22Rv1 (cell line): Measurements from ENCODE around the gene ZNF438.

Source experiments
- ZFX ChIP-seq: fragments of 450-650 bp; IDR thresholded peaks from 2 replicates; pipeline ENCODE4 v1.6.1; 2017; ENCODE audit warnings: antibody characterized with exemption, borderline replicate concordance
- TF ChIP-seq, protein P1 (sequence below): fragments of 450-650 bp; IDR thresholded peaks from 2 replicates; pipeline ENCODE4 v1.5.1; 2017; ENCODE audit warnings: mild to moderate bottlenecking

DNA sequence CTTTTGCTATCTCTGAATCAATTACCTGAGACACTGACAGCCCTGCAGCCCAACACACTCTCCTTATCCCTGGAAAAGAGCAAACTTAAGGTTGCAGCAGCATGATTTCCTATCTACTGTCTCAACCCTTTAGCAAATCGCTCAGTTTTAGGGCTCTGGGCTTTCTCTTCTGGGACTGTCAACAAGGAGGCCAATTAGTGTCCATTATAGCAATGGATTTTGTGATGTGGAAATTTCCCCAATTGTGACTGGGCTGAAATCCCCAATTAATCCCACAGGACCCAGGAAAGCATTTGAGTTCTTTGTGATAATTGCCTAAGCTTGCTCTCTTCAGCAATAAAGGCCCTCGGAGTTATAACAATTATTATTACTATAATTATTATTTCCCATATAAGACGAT lies 197.0 kb downstream of the ZNF438 start:
- TF ChIP-seq, protein P1, sequence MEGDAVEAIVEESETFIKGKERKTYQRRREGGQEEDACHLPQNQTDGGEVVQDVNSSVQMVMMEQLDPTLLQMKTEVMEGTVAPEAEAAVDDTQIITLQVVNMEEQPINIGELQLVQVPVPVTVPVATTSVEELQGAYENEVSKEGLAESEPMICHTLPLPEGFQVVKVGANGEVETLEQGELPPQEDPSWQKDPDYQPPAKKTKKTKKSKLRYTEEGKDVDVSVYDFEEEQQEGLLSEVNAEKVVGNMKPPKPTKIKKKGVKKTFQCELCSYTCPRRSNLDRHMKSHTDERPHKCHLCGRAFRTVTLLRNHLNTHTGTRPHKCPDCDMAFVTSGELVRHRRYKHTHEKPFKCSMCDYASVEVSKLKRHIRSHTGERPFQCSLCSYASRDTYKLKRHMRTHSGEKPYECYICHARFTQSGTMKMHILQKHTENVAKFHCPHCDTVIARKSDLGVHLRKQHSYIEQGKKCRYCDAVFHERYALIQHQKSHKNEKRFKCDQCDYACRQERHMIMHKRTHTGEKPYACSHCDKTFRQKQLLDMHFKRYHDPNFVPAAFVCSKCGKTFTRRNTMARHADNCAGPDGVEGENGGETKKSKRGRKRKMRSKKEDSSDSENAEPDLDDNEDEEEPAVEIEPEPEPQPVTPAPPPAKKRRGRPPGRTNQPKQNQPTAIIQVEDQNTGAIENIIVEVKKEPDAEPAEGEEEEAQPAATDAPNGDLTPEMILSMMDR: no peak
- TF ChIP-seq ZFX: no peak
